ENCODE results near the gene SMG1. TPM values are rescaled to one million over a fixed set of nuclear protein-coding genes. Genes with fewer than 3 reads are reported as not detected.
"Not testable (repeated sequence)": the region's sequence is repeated elsewhere in the genome, so short reads cannot be mapped to it uniquely, and the experiment has no call there.

The SMG1 gene
- total RNA-seq, 1 experiment from 2014 or later, result 32.9 TPM

- DNase-seq (ENCODE audit: low spot score), result not testable (repeated sequence)
Measured at GRCh38 chr16:18759598-18760520, 166.3 kb downstream of the SMG1 start.

- DNase-seq (ENCODE audit: low spot score), result not testable (repeated sequence)
Measured at GRCh38 chr16:18757960-18758660, 168.1 kb downstream of the SMG1 start.

- not testable (repeated sequence) for DNase-seq (ENCODE audit: low spot score)
Measured at GRCh38 chr16:18756639-18757038, 169.6 kb downstream of the SMG1 start.

Other genes starting within 250 kb of the SMG1 start
- 2,142 and 2,402 TPM in 2 replicates for gene RPS15A, start 136.1 kb downstream of the SMG1 start, total RNA-seq (2014; rRNA removed; shearing (Covaris generic))
- gene ARL6IP1, start 124.9 kb downstream of the SMG1 start, total RNA-seq (2014; rRNA removed; shearing (Covaris generic)), result 576 and 687 TPM in 2 replicates
- 0.84 and 1.2 TPM in 2 replicates for gene TMC7, start 57.5 kb upstream of the SMG1 start, total RNA-seq (2014; rRNA removed; shearing (Covaris generic))
- gene COQ7, start 141.2 kb upstream of the SMG1 start, total RNA-seq (2014; rRNA removed; shearing (Covaris generic)), result 39.0 and 50.5 TPM in 2 replicates
- gene ITPRIPL2, start 187.6 kb upstream of the SMG1 start, total RNA-seq (2014; rRNA removed; shearing (Covaris generic)), result 24.1 and 30.8 TPM in 2 replicates
- 0.55 and 1.3 TPM in 2 replicates for gene SYT17, start 241.8 kb upstream of the SMG1 start, total RNA-seq (2014; rRNA removed; shearing (Covaris generic))

Data from A172 (cell line).